Adipocyte (in vitro differentiated cells): Measurements from ENCODE around the gene NOC3L.

Experiments
- DNase-seq: peaks from one replicate; pipeline ENCODE4 v3.0.0-alpha.2; 2015; ENCODE audit warnings: low read depth
- H3K27me3 ChIP-seq: replicated peaks from 2 replicates; pipeline ENCODE4 v1.7.0; 2013; ENCODE audit warnings: mild to moderate bottlenecking, low read length, moderate library complexity; ENCODE audit not compliant: control insufficient read depth, insufficient read depth
- H3K36me3 ChIP-seq: 2 replicates; pipeline ENCODE4 v1.7.0; 2013; ENCODE audit warnings: low read length, mild to moderate bottlenecking, moderate library complexity; ENCODE audit not compliant: control insufficient read depth, insufficient read depth, severe bottlenecking
- H3K4me1 ChIP-seq: 2 replicates; pipeline ENCODE4 v1.7.0; 2013; ENCODE audit warnings: mild to moderate bottlenecking, low read length, moderate library complexity; ENCODE audit not compliant: control insufficient read depth, insufficient read depth
- H3K4me3 ChIP-seq: 2 replicates; pipeline ENCODE4 v1.7.0; 2013; ENCODE audit warnings: mild to moderate bottlenecking, low read length, moderate library complexity
- H3K9ac ChIP-seq: 2 replicates; pipeline ENCODE4 v1.7.0; 2013; ENCODE audit warnings: mild to moderate bottlenecking, low read length, moderate library complexity
- H3K9me3 ChIP-seq: 2 replicates; pipeline ENCODE4 v1.7.0; 2013; ENCODE audit warnings: mild to moderate bottlenecking, low read length, moderate library complexity; ENCODE audit not compliant: control insufficient read depth

Gene NOC3L

DNA sequence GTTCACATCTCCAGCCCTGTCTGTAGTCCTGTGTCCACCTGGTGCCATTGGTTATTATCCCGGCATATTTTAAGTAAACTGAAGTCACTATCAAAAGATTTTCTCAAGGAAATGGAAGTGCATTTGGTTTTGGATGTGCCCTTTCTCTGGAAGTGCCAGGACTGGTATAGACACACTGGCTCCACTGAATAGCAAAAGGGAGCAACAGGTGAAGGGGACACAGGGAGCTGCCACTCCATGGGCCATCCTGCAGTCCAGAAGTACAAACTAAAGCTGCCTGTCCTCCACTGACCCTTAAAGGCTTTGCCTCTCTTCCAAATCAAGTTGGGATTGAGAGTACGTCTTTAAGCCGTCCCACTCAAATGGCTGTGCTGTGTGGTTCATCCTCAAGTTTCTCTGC is 62.7 kb downstream of the NOC3L start:
- H3K9ac ChIP-seq, result no peak overlapping the region
- no peaks in the 10 kb centered on the region for H3K4me1 ChIP-seq
- no peaks in the 10 kb centered on the region for H3K27me3 ChIP-seq
- no peak for DNase-seq
- peaks cover 11% of the 10 kb centered on the region for H3K36me3 ChIP-seq
- no peaks in the 10 kb centered on the region for H3K9me3 ChIP-seq
- H3K4me3 ChIP-seq, result no peak overlapping the region

DNA sequence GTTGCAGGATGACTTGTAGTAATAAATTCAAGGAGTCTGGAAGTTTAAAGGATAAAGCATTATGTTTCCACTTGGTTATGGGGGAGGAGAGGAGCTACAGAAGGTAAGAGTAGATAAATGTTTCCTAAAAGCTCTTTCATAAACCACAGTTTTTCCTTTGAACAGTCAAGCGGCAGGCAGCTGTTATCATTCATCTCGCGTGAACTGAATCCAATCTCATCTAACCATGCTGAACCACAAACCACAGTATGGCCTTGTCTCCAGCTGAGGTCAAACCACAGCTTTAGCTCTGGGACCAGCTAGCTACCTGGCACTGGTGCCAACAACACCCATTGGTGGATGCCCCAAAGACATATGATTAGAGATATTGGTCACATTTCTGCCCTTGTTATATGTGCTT is 63.3 kb downstream of the NOC3L start:
- Histone ChIP-seq H3K4me1 (no peaks in the 10 kb centered on the region), H3K27me3 (no peaks in the 10 kb centered on the region), H3K4me3 (no peak overlapping the region), H3K9ac (no peak overlapping the region), H3K9me3 (no peaks in the 10 kb centered on the region), H3K36me3 (peaks cover 11% of the 10 kb centered on the region)
- DNase-seq, result peak; percentile 66

DNA sequence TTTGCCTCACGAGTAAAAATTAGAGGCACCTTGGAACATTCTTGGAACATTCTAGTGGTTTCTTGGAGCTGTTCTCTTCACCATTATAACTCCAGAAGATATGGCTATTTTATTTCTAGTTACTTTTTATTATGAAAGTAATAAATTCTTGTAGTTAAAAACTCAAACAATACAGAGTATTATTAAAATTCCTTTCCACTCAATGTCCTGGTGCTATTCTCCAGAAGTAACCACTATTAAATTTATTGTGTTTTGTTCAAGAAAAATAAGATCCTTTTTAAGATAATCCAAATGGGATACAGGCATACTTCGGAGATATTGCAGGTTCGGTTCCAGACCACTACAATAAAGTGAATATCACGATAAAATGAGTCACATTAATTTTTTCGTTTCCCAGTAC is 68.6 kb downstream of the NOC3L start:
- Histone ChIP-seq H3K9ac (no peak overlapping the region), H3K9me3 (no peaks in the 10 kb centered on the region), H3K4me3 (no peak overlapping the region), H3K27me3 (no peaks in the 10 kb centered on the region), H3K4me1 (peaks cover 15% of the 10 kb centered on the region), H3K36me3 (peaks cover 10% of the 10 kb centered on the region)
- no peak for DNase-seq

DNA sequence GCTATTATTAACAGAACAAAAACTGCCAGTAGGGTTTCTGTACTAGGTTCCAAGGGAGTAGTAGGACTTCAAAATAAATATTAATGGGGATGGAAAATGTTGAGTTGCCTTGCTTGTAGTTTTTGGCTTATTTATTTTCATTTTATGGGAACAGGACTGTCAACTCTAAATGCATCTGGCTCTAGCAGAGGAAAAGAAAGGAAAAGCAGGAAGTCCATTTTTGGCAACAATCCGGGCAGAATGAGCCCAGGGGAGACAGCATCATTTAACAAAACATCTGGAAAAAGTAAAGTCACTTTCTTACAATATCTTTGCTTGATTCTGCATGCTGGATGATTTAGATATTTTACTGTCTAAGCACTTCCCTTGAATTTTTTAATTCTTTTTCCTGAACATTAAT is 69.4 kb downstream of the NOC3L start:
- Histone ChIP-seq H3K9ac (no peak overlapping the region), H3K4me1 (peaks cover 15% of the 10 kb centered on the region), H3K27me3 (no peaks in the 10 kb centered on the region), H3K4me3 (no peak overlapping the region), H3K9me3 (no peaks in the 10 kb centered on the region), H3K36me3 (peaks cover 2% of the 10 kb centered on the region)
- peak; percentile 42 for DNase-seq

DNA sequence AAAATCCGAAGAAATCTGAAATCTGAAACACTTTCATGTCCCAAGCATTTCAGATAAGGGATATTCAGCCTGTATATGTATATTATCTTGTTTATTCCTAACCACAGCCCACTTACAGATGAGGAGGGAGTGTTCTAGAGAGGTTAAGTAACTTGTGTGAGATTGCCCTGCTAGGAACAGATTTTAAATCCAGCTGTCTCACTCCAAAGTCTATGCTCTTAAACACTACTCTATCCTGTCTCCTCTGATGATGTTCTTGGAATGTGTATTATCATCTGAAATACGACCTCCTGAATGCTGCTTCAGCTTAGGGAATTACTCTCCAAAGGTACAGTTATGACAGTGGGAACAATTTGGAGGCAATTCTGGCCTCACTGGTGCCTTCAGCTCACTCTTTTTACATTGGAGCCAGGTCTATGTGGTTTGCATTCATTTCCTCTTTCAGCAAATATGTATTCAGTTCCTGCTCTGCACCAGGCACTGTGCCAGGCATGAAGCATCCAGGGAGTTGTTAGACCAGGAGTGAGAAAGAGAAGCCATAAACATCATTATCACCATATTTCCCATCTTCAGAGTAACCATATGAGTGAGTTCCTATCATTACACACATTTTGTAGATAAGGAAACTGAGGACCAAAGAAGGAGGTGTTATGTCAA is 70.2 kb downstream of the NOC3L start:
- Histone ChIP-seq H3K36me3 (no peaks in the 10 kb centered on the region), H3K9me3 (no peaks in the 10 kb centered on the region), H3K27me3 (no peaks in the 10 kb centered on the region), H3K4me1 (peaks cover 15% of the 10 kb centered on the region), H3K4me3 (no peak overlapping the region), H3K9ac (no peak overlapping the region)
- DNase-seq, result peak; percentile 60

DNA sequence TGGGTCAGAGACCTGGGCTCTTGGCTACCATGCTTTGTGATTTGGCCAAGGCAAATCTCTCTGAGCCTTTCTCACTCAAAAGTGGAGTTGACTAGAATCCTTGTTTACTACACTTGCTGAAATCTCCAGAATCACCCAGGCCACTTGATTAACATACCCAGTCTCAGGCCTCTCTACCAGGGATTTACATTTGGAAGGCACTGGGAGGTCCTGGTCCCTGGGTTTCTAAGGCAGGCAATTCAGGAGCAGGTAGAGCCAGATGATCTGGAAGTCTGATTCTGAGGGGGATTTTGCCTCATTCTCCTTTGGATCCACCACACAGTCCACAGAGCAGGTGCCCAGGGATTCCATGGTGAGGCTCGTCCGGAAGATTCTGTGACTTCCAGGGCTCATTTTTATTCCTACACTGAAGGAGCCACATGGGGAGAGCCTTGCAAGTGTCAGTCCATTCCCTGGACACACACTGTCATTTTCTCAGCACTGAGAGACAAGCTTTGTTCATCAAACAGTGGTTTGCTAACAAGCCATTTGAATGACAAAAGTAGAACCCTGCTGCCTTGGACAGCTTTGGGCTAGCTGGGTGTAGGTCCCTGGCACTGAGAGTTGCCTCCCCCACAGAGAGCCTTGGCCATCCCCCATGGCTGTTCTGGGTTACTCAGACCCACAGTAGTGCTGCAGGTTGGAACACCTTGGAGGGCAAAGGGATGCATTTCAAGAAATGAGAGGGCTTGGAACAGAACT is 74.2 kb downstream of the NOC3L start:
- peaks cover 17% of the 10 kb centered on the region for H3K36me3 ChIP-seq
- no peak overlapping the region for H3K4me3 ChIP-seq
- H3K4me1 ChIP-seq, result peaks cover 15% of the 10 kb centered on the region
- DNase-seq, result no peak
- H3K9ac ChIP-seq, result no peak overlapping the region
- H3K9me3 ChIP-seq, result no peaks in the 10 kb centered on the region
- H3K27me3 ChIP-seq, result no peaks in the 10 kb centered on the region

DNA sequence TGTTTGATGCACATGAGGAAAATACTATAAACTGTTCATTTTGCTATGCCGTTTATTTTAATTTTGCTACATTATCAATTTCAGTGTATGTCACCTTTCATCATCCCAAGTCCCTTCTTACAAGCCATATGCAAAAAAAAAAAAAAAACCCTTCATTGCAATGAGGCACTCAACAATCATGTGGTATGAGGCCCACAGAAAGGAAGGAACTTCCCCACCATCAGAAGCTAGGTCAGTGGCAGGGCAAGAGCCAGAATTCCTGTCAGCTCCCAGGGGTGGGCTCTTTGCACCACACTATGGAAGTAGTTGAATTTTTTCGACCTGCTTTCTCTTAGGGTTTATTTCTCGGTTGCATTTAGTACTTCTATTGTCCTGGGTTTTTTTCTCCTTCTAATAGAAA is 75.4 kb downstream of the NOC3L start:
- no peak overlapping the region for H3K9ac ChIP-seq
- H3K4me3 ChIP-seq, result no peak overlapping the region
- H3K4me1 ChIP-seq, result peaks cover 3% of the 10 kb centered on the region
- DNase-seq, result peak; percentile 67
- H3K9me3 ChIP-seq, result no peaks in the 10 kb centered on the region
- H3K27me3 ChIP-seq, result no peaks in the 10 kb centered on the region
- H3K36me3 ChIP-seq, result peaks cover 17% of the 10 kb centered on the region

DNA sequence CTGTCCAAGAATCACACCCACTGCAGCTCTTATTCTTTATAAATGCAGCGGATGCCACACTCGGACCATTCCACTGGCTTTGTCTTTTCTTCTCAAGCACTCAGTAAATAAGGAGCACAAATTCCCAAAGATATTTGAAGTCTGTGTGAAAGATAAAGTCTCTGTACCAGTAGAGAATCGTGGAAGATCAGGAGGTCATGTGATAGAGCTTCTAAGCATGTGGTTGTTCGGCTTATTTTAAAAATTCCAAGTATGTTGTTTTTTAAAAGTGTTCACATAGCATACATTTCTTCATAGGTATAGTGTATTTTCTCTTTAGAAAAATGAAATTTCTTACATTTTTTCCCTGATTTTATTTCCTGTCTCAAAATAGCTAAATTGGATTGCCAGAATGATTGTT is 75.8 kb downstream of the NOC3L start:
- no peak overlapping the region for H3K9ac ChIP-seq
- peak; percentile 42 for DNase-seq
- H3K9me3 ChIP-seq, result no peaks in the 10 kb centered on the region
- no peaks in the 10 kb centered on the region for H3K4me1 ChIP-seq
- peaks cover 19% of the 10 kb centered on the region for H3K36me3 ChIP-seq
- peak overlapping the region; percentile 50 for H3K4me3 ChIP-seq
- H3K27me3 ChIP-seq, result no peaks in the 10 kb centered on the region

DNA sequence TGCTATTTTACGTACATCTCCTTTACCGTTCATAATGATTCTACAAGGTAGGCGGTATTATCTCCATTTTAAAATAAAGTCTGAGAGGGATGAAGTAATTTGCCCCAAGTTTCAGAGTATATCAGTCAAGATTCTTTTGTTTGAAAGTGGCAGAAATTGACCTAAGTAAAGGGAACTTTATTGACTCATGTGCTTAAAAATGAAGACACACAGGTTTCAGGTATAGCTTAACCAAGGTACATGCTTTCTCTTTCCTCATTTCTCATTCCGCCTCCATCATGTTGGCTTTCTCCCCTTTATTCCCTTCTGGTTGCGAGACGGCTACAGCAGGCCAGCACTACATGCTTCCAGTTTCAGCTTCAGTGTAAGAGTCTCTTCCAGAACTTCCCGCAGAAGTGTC is 77.5 kb downstream of the NOC3L start:
- H3K27me3 ChIP-seq, result no peaks in the 10 kb centered on the region

More for the DNA sequence above, 77.5 kb downstream of the NOC3L start:
- no peak for DNase-seq
- Histone ChIP-seq H3K9me3 (no peaks in the 10 kb centered on the region), H3K4me1 (no peaks in the 10 kb centered on the region), H3K4me3 (no peak overlapping the region), H3K36me3 (peaks cover 23% of the 10 kb centered on the region), H3K9ac (no peak overlapping the region)
